Body of pancreas (tissue), 4 donors: ENCODE results near the gene HNRNPA0.

ENCODE experiments used
- POLR2A ChIP-seq, 3 donors: fragments of 450-650 bp; IDR thresholded peaks; one replicate each; pipeline ENCODE4 v1.6.1; 2016; ENCODE audit warnings: antibody characterized with exemption in 3 of 3, mild to moderate bottlenecking in 2 of 3
- TF ChIP-seq, protein P1 (sequence below), 7 experiments: fragments of 450-650 bp in 4 of 7; fragments of 200-600 bp in 3 of 7; sonication (generic) in 3 of 7; IDR thresholded peaks; one replicate each; pipeline ENCODE4 v1.5.1; 2016 to 2019; ENCODE audit warnings: antibody characterized with exemption in 7 of 7

DNA sequence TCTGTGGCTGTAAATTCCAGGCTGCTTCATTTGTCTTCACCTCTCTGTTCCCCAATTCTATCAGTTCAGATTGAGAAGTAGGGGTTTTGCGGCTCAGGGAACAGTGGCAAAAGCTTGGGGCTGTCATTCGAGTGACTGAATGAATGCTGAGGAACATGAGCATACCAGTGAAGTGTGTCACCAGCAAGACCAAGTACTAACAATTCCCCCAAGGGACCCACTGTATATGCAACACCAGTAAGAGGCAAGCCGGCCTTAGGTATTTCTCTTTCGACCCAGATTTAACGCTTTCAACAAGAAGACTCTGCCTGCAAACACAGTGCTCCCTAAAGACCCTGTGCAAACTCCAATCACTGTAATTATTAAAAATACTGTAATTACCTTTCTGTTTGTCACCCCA is 44.1 kb downstream of the HNRNPA0 start:
- TF ChIP-seq, protein P1, sequence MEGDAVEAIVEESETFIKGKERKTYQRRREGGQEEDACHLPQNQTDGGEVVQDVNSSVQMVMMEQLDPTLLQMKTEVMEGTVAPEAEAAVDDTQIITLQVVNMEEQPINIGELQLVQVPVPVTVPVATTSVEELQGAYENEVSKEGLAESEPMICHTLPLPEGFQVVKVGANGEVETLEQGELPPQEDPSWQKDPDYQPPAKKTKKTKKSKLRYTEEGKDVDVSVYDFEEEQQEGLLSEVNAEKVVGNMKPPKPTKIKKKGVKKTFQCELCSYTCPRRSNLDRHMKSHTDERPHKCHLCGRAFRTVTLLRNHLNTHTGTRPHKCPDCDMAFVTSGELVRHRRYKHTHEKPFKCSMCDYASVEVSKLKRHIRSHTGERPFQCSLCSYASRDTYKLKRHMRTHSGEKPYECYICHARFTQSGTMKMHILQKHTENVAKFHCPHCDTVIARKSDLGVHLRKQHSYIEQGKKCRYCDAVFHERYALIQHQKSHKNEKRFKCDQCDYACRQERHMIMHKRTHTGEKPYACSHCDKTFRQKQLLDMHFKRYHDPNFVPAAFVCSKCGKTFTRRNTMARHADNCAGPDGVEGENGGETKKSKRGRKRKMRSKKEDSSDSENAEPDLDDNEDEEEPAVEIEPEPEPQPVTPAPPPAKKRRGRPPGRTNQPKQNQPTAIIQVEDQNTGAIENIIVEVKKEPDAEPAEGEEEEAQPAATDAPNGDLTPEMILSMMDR (IDR thresholded peaks at IDR 0.05), result no peak
- no peak for TF ChIP-seq POLR2A (IDR thresholded peaks at IDR 0.05)
